Fibroblast of lung (primary cell): ENCODE results near the gene CAPN12.

Experiments
- CTCF ChIP-seq, 2 donors: IDR thresholded peaks in 1 of 2; conservative IDR thresholded peaks in 1 of 2; 1 replicate in 1 of 2; 2 replicates in 1 of 2; pipeline ENCODE4 v1.5.1; 2011 to 2012; ENCODE audit warnings: low read length in 2 of 2, control low read depth in 1 of 2, inconsistent platforms in 1 of 2, low read depth in 1 of 2, mild to moderate bottlenecking in 1 of 2
- EZH2 ChIP-seq: IDR thresholded peaks from 2 replicates; pipeline ENCODE4 v1.5.1; 2012; ENCODE audit warnings: low read length, control low read depth, mild to moderate bottlenecking; ENCODE audit errors: missing control alignments

GRCh38 chr19:38703509-38703908 is 40.8 kb downstream of the CAPN12 start:
- TF ChIP-seq CTCF (conservative IDR thresholded peaks at IDR 0.05 in 1 of 2, IDR thresholded peaks at IDR 0.05 in 1 of 2; ENCODE audit: low read depth in 1 of 2, low read length in 2 of 2) (no peak), EZH2 (no peak)
